GM13976 (cell line): ENCODE data around the gene ZNF462.

Source experiments
- DNase-seq: peaks from one replicate; pipeline ENCODE4 v3.0.0; 2012; ENCODE audit warnings: low spot score
- CTCF ChIP-seq: IDR thresholded peaks from 2 replicates; pipeline ENCODE4 v1.5.1; 2012; ENCODE audit warnings: borderline replicate concordance, mild to moderate bottlenecking; ENCODE audit not compliant: insufficient read depth; ENCODE audit errors: extremely low read depth, missing control alignments, control extremely low read depth
- in situ Hi-C: fragments of 300-500 bp; cut with MboI; formaldehyde crosslinking; loops from one replicate; pipeline ENCODE4 v1.12.0; 2022; ENCODE audit warnings: low sequenced_read_pairs, mixed read lengths, inconsistent platforms; ENCODE audit not compliant: unreplicated experiment

Gene ZNF462

GRCh38 chr9:106869458-106869857, 6.5 kb downstream of the ZNF462 start:
- in situ Hi-C loops, result no loop called here
- TF ChIP-seq CTCF, result no peak
- DNase-seq, result no peak

GRCh38 chr9:106872641-106873040, 9.7 kb downstream of the ZNF462 start:
- DNase-seq, result no peak
- TF ChIP-seq CTCF, result no peak
- in situ Hi-C loops, result no loop called here

GRCh38 chr9:106874031-106874430, 11.1 kb downstream of the ZNF462 start:
- in situ Hi-C loops, result no loop called here
- TF ChIP-seq CTCF, result no peak
- DNase-seq, result no peak

- no peak for DNase-seq
- TF ChIP-seq CTCF, result no peak
- in situ Hi-C loops, result no loop called here
These were observed 11.7 kb downstream of the ZNF462 start for GRCh38 chr9:106874652-106875051.

DNA sequence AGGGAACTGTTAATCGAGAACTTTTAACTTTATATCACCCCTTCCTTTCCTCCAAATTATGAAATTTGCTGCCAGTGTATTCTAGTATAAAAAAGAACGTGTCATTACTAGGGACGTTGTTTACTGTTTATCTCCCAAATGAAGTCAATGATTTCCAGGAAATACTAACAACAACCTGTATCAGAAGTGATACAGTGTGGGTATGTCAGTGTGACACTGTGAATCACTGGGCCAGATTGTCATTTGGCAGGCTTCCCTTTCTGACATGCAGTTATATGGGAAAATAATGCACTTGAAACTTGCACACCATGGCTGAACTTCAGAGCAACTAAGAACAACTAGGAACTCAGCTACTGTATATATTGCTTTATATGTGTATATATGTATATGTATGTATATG, 12.6 kb downstream of the ZNF462 start:
- no peak for TF ChIP-seq CTCF
- DNase-seq, result no peak
- in situ Hi-C loops, result no loop called here

- in situ Hi-C loops, result no loop called here
- TF ChIP-seq CTCF, result no peak
- DNase-seq, result no peak
These were observed 14.4 kb downstream of the ZNF462 start for GRCh38 chr9:106877345-106877744.
